Bronchial epithelial cell (primary cell): ENCODE measurements around the gene PHF10. TPM values are rescaled to one million over a fixed set of nuclear protein-coding genes. Genes with fewer than 3 reads are reported as not detected.

Experiments used
- DNase-seq: peaks from one replicate; pipeline ENCODE4 v3.0.0-alpha.2; 2010; ENCODE audit warnings: low read depth
- FAIRE-seq: peaks from 2 replicates; lab custom pipeline; 2011; peaks lifted over from hg19 to GRCh38; lab: Jason Lieb, UNC
- H3K27me3 ChIP-seq: 2 replicates; pipeline ENCODE4 v1.5.1; 2011; ENCODE audit warnings: low read length; ENCODE audit not compliant: control insufficient read depth, insufficient read depth
- H3K36me3 ChIP-seq: 2 replicates; pipeline ENCODE4 v1.5.1; 2011; ENCODE audit warnings: low read length; ENCODE audit not compliant: control insufficient read depth, insufficient read depth
- H3K4me3 ChIP-seq: 2 replicates; pipeline ENCODE4 v1.5.1; 2011; ENCODE audit warnings: mild to moderate bottlenecking, low read depth, low read length, control low read depth
- CTCF ChIP-seq: IDR thresholded peaks from 2 replicates; pipeline ENCODE4 v1.5.1; 2011; ENCODE audit warnings: mild to moderate bottlenecking, moderate library complexity, low read length, control low read depth, inconsistent platforms; ENCODE audit not compliant: insufficient read depth, severe bottlenecking
- total RNA-seq: library from RNA; depleted of rRNA; stranded (reverse); fragments of >200 nt; gene quantifications from 2 replicates; pipeline ENCODE4 v1.2.1, GENCODE V29; 2014

The PHF10 gene
- total RNA-seq, 1 donor from 2014 or later = 14.0 TPM

- Histone ChIP-seq H3K36me3 (peaks cover 17% of the 10 kb centered on the region), H3K27me3 (no peaks in the 10 kb centered on the region), H3K4me3 (no peak overlapping the region)
- DNase-seq (no peak), FAIRE-seq (no peak)
- TF ChIP-seq CTCF = no peak
Observed at GRCh38 chr6:169661391-169661756, 62.9 kb downstream of the PHF10 start.

- FAIRE-seq = no peak
- H3K4me3 ChIP-seq = no peak overlapping the region
- peaks cover 18% of the 10 kb centered on the region for H3K36me3 ChIP-seq
- DNase-seq = no peak
- TF ChIP-seq CTCF = no peak
- H3K27me3 ChIP-seq = no peaks in the 10 kb centered on the region
Observed at GRCh38 chr6:169660751-169661390, 63.4 kb downstream of the PHF10 start.

GRCh38 chr6:169659820-169660610 lies 64.3 kb downstream of the PHF10 start:
- Histone ChIP-seq H3K27me3 (no peaks in the 10 kb centered on the region), H3K4me3 (no peak overlapping the region), H3K36me3 (peaks cover 18% of the 10 kb centered on the region)
- no peak for TF ChIP-seq CTCF
- FAIRE-seq = peak; percentile 90
- DNase-seq = no peak

GRCh38 chr6:169657284-169657610 lies 67.1 kb downstream of the PHF10 start:
- Histone ChIP-seq H3K4me3 (no peak overlapping the region), H3K27me3 (no peaks in the 10 kb centered on the region), H3K36me3 (peaks cover 9% of the 10 kb centered on the region)
- no peak for DNase-seq
- no peak for TF ChIP-seq CTCF
- no peak for FAIRE-seq

GRCh38 chr6:169656546-169657283 lies 67.6 kb downstream of the PHF10 start:
- Histone ChIP-seq H3K4me3 (no peak overlapping the region), H3K36me3 (peaks cover 9% of the 10 kb centered on the region), H3K27me3 (no peaks in the 10 kb centered on the region)
- TF ChIP-seq CTCF = no peak
- DNase-seq (no peak), FAIRE-seq (no peak)
